SU-DHL-6 (cell line): Measurements from ENCODE around the gene ITPK1.

ENCODE experiments used
- CTCF ChIP-seq: fragments of 200-600 bp; sonication (generic); IDR thresholded peaks from one replicate; pipeline ENCODE4 v1.5.1; 2017; ENCODE audit warnings: antibody characterized with exemption, mild to moderate bottlenecking, low read length, moderate library complexity; ENCODE audit not compliant: insufficient read depth, poor library complexity, severe bottlenecking
- EZH2phosphoT487 ChIP-seq: fragments of 200-600 bp; sonication (generic), shearing (Covaris generic); conservative IDR thresholded peaks from 2 replicates; pipeline ENCODE4 v1.6.1; 2018; ENCODE audit warnings: mild to moderate bottlenecking, antibody characterized with exemption, low read length, moderate library complexity, mixed read lengths

GRCh38 chr14:93115821-93116675, at the start of gene ITPK1:
- no peak for TF ChIP-seq CTCF
- TF ChIP-seq EZH2phosphoT487, result no peak
